SU-DHL-6 (cell line): ENCODE measurements around the gene RASGRP2.

Experiments used
- H2AFZ ChIP-seq: fragments of 200-600 bp; sonication (generic); 2 replicates; pipeline ENCODE4 v1.6.1; 2014; ENCODE audit warnings: low read depth, mild to moderate bottlenecking, moderate library complexity, mixed read lengths, antibody characterized with exemption, low read length; ENCODE audit not compliant: severe bottlenecking
- H3F3A ChIP-seq: fragments of 200-600 bp; shearing (Covaris generic); 2 replicates; pipeline ENCODE4 v1.6.0; 2016; ENCODE audit warnings: antibody characterized with exemption, mild to moderate bottlenecking; ENCODE audit not compliant: insufficient read depth
- H3K27ac ChIP-seq: fragments of 200-600 bp; sonication (generic); 2 replicates; pipeline ENCODE4 v1.5.1; 2016; ENCODE audit warnings: low read depth, mild to moderate bottlenecking, low read length, moderate library complexity, mixed read lengths
- H3K27me3 ChIP-seq: fragments of 200-600 bp; sonication (generic), shearing (Covaris generic); 2 replicates; pipeline ENCODE4 v1.6.0; 2014; ENCODE audit warnings: mild to moderate bottlenecking, low read length
- H3K36me3 ChIP-seq: fragments of 200-600 bp; sonication (generic); 2 replicates; pipeline ENCODE4 v1.6.1; 2014; ENCODE audit warnings: mild to moderate bottlenecking, low read length, mixed read lengths
- H3K4me2 ChIP-seq: fragments of 300-600, 200-600 bp; shearing (Covaris generic), sonication (generic); 2 replicates; pipeline ENCODE4 v1.6.0; 2014; ENCODE audit warnings: low read length, low read depth, mild to moderate bottlenecking; ENCODE audit not compliant: poor library complexity, severe bottlenecking
- H3K4me3 ChIP-seq: fragments of 200-600 bp; sonication (generic); 2 replicates; pipeline ENCODE4 v1.5.1; 2014; ENCODE audit warnings: antibody characterized with exemption, low read length, mild to moderate bottlenecking, mixed read lengths; ENCODE audit not compliant: insufficient read depth, poor library complexity, severe bottlenecking
- H3K79me2 ChIP-seq: fragments of 200-600 bp; sonication (generic); 2 replicates; pipeline ENCODE4 v1.6.1; 2014; ENCODE audit warnings: mild to moderate bottlenecking, low read length, moderate library complexity; ENCODE audit not compliant: insufficient read depth
- H3K9ac ChIP-seq: fragments of 200-600 bp; sonication (generic); 2 replicates; pipeline ENCODE4 v1.7.0; 2014; ENCODE audit warnings: mild to moderate bottlenecking, low read length
- H3K9me2 ChIP-seq: fragments of 200-600 bp; sonication (generic); replicated peaks from 2 replicates; pipeline ENCODE4 v1.6.1; 2014; ENCODE audit warnings: low read length; ENCODE audit not compliant: insufficient read depth
- H3K9me3 ChIP-seq: fragments of 200-600 bp; sonication (generic); 2 replicates; pipeline ENCODE4 v1.6.1; 2014; ENCODE audit warnings: low read length, mixed read lengths; ENCODE audit not compliant: insufficient read depth
- H4K20me1 ChIP-seq: fragments of 200-600 bp; sonication (generic); 2 replicates; pipeline ENCODE4 v1.6.1; 2014; ENCODE audit warnings: low read depth, mild to moderate bottlenecking, antibody characterized with exemption, low read length, moderate library complexity, mixed read lengths
- EZH2phosphoT487 ChIP-seq: fragments of 200-600 bp; sonication (generic), shearing (Covaris generic); conservative IDR thresholded peaks from 2 replicates; pipeline ENCODE4 v1.6.1; 2018; ENCODE audit warnings: mild to moderate bottlenecking, antibody characterized with exemption, low read length, moderate library complexity, mixed read lengths
- TF ChIP-seq, protein P1 (sequence below): fragments of 200-600 bp; sonication (generic); IDR thresholded peaks from one replicate; pipeline ENCODE4 v1.5.1; 2017; ENCODE audit warnings: antibody characterized with exemption, mild to moderate bottlenecking, low read length, moderate library complexity; ENCODE audit not compliant: insufficient read depth, poor library complexity, severe bottlenecking

The RASGRP2 gene

DNA sequence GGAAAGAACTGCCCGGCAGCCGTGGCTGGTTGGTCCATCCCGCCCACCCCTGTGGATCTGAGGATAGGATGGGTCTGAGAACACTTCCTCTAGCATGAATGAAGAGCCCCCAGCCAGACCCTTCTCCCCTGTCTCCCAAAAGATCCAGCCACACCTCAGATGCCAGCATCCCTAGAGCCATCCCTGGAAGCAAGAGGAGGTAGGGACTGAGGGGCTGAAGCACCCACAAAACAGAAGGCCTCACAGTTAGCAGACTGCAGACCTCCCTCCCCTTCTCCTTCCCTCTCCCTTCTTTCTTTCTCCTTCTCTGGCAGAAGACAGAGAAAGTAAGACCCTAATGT is 22.6 kb downstream of the RASGRP2 start:
- Histone ChIP-seq H4K20me1 (no peaks in the 10 kb centered on the region), H3K9me3 (no peaks in the 10 kb centered on the region), H3K27me3 (no peaks in the 10 kb centered on the region), H3K4me3 (no peak overlapping the region), H3K9ac (no peak overlapping the region), H2AFZ (no peak overlapping the region), H3K9me2 (no peaks in the 10 kb centered on the region), H3K36me3 (no peaks in the 10 kb centered on the region), H3K27ac (no peak overlapping the region), H3K4me2 (no peak overlapping the region), H3K79me2 (no peaks in the 10 kb centered on the region), H3F3A (no peaks in the 10 kb centered on the region)
- no peak for TF ChIP-seq EZH2phosphoT487
- TF ChIP-seq, protein P1, sequence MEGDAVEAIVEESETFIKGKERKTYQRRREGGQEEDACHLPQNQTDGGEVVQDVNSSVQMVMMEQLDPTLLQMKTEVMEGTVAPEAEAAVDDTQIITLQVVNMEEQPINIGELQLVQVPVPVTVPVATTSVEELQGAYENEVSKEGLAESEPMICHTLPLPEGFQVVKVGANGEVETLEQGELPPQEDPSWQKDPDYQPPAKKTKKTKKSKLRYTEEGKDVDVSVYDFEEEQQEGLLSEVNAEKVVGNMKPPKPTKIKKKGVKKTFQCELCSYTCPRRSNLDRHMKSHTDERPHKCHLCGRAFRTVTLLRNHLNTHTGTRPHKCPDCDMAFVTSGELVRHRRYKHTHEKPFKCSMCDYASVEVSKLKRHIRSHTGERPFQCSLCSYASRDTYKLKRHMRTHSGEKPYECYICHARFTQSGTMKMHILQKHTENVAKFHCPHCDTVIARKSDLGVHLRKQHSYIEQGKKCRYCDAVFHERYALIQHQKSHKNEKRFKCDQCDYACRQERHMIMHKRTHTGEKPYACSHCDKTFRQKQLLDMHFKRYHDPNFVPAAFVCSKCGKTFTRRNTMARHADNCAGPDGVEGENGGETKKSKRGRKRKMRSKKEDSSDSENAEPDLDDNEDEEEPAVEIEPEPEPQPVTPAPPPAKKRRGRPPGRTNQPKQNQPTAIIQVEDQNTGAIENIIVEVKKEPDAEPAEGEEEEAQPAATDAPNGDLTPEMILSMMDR, result no peak

DNA sequence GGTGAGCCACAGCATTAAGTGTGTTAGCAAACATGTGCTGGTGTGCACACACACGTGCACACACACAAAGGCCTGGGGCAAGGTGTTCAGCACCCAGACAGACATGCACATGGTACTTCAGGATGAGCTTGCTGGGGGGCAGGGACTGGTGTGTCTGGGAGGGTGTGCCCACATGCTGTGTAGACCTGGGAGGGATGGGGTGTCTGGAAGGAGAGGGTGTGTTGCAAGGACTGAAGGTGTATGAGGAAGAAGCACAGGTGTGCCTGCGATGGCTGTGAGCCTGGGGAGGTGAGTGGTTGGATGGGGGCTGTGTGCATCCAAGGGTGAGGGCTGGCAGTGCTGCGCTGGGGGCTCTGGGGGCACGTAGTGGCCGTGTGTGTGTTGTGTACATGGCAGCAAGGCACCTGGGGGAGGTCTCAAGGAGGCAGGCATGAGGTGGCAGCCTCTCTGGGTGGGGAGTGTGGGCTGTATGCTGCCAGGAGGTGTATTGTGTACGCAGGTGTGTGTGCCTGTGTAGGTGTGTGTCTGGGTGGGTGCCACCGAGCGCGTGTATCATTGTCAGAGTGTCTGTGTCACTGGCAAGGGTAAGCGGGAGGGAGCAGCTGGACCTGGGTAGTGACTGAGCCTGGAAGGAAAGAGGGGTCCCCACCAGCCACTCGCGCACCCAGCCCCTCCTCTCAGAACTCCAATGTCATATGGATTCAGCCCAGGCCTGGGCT is 23.1 kb downstream of the RASGRP2 start:
- Histone ChIP-seq H3K9ac (no peak overlapping the region), H4K20me1 (no peaks in the 10 kb centered on the region), H3K27ac (no peak overlapping the region), H3K9me2 (no peaks in the 10 kb centered on the region), H3K36me3 (no peaks in the 10 kb centered on the region), H3F3A (no peaks in the 10 kb centered on the region), H3K4me2 (no peak overlapping the region), H2AFZ (no peak overlapping the region), H3K27me3 (no peaks in the 10 kb centered on the region), H3K79me2 (no peaks in the 10 kb centered on the region), H3K4me3 (no peak overlapping the region), H3K9me3 (no peaks in the 10 kb centered on the region)
- TF ChIP-seq EZH2phosphoT487, result no peak
- TF ChIP-seq, protein P1, result no peak

DNA sequence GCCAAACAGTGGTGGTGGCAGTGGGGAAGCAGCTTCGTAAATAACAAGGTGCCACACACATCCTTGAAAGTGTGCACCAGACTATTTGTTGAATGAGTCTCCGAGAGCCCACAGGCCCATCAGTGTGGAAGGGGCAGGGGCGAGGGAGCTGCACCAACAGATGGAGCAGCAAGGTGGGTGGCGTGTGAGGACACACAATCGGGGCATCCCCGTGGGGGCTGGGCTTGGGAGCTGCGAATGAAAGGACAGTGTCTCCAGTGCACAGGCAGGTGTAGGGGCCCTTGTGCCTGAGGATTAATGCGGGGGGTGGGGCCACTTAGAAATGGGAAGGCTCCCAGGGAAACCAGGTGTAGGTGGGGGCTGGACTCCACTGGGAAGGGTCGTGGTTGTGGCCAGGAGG is 23.8 kb downstream of the RASGRP2 start:
- H3K4me3 ChIP-seq, result no peak overlapping the region
- H3K9me3 ChIP-seq, result no peaks in the 10 kb centered on the region
- H3K4me2 ChIP-seq, result no peak overlapping the region
- no peaks in the 10 kb centered on the region for H3K79me2 ChIP-seq
- H3K9me2 ChIP-seq, result no peaks in the 10 kb centered on the region
- H3K27ac ChIP-seq, result no peak overlapping the region
- H2AFZ ChIP-seq, result no peak overlapping the region
- no peaks in the 10 kb centered on the region for H3K36me3 ChIP-seq
- no peak overlapping the region for H3K9ac ChIP-seq
- H3K27me3 ChIP-seq, result no peaks in the 10 kb centered on the region
- H3F3A ChIP-seq, result no peaks in the 10 kb centered on the region
- H4K20me1 ChIP-seq, result no peaks in the 10 kb centered on the region
- TF ChIP-seq, protein P1, result no peak
- no peak for TF ChIP-seq EZH2phosphoT487
